ENCODE measurements around the gene DLST.

- TF ChIP-seq CTCF (IDR thresholded peaks at IDR 0.05; ENCODE audit: poor library complexity) (no peak), EZH2 (IDR thresholded peaks at IDR 0.05; ENCODE audit: borderline replicate concordance) (no peak)
Measured at GRCh38 chr14:74832849-74833248, 48.9 kb upstream of the DLST start.

Data from hepatocyte (in vitro differentiated cells).